DMS79 treated with DMSO at 0.1 percent for 48 hours (cell line): Measurements from ENCODE around the gene FLVCR1.

Source experiments
- DNase-seq: peaks from one replicate; lab custom pipeline; 2025; lab: John Stamatoyannopoulos, UW

FLVCR1 gene

GRCh38 chr1:212945463-212946160 is 87.5 kb downstream of the FLVCR1 start:
- DNase-seq: no peak

GRCh38 chr1:212946872-212947271 is 88.8 kb downstream of the FLVCR1 start:
- DNase-seq: no peak
